CD4-positive, alpha-beta T cell treated with Interleukin-15 for 4 hours (primary cell): Measurements from ENCODE around the gene TNS3.

ENCODE experiments used
- DNase-seq: peaks from one replicate; pipeline ENCODE4 v3.0.0-alpha.2; 2020; ENCODE audit warnings: low spot score

The TNS3 gene

DNA sequence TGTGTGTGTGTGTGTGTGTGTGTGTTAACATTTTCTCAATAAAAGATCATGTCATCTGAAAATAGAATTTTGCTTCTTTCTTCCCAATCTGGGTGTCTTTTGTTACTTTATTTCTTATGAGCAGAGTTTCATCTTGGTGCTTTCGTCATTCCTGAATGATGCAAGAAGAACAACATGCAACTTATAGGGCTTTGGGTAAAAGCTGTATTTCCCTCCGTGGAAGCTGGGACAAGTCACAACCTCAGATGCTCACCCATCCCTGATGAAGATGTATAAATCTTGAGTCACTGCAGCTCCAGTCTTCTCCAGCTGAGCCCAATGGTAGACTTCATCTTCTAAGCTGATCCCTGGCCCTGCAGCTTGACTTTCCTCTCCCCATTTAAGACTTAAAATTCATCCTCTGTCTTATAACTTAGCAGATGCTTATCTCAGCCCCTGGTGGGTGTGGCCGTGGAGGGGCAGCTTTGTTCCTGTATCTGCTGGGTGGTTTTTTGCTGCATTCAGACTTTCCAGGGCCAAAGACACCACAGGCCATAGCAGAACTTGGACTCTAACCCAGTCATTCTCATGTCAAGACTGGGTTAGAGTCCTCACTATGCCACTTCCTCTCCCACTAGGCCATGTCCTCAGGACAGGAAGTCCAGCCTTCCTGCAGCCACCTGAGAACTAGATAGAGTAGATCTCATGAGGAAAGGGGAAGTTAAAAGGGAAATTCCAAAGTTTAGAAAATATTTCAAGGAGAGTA lies 356.4 kb downstream of the TNS3 start:
- no peak for DNase-seq
